NCI-H1694 (cell line): ENCODE results near the gene C9orf57.
"Not testable (repeated sequence)": the region's sequence is repeated elsewhere in the genome, so short reads cannot be mapped to it uniquely, and the experiment has no call there.

Experiments
- DNase-seq: peaks from one replicate; lab custom pipeline; 2025; lab: John Stamatoyannopoulos, UW

C9orf57 gene

GRCh38 chr9:72023596-72023995, 36.8 kb downstream of the C9orf57 start:
- DNase-seq, result no peak

GRCh38 chr9:72022841-72023240, 37.6 kb downstream of the C9orf57 start:
- no peak for DNase-seq

- DNase-seq, result no peak
These were observed 47.1 kb downstream of the C9orf57 start for GRCh38 chr9:72013292-72013760.

- DNase-seq, result no peak
These were observed 47.8 kb downstream of the C9orf57 start for GRCh38 chr9:72012646-72013045.

GRCh38 chr9:72007726-72008125, 52.7 kb downstream of the C9orf57 start:
- DNase-seq, result not testable (repeated sequence)

- DNase-seq, result no peak
These were observed 53.9 kb downstream of the C9orf57 start for GRCh38 chr9:72006501-72006900.

- DNase-seq, result no peak
These were observed 55.0 kb downstream of the C9orf57 start for GRCh38 chr9:72005451-72005850.
